ENCODE results near the gene MTHFD1L. TPM values are rescaled to one million over a fixed set of nuclear protein-coding genes. Genes with fewer than 3 reads are reported as not detected.

Gene MTHFD1L
- total and polyA plus RNA-seq, 2 donors (not counting 3 experiments of a cell fraction or from before 2014, with no cell fraction given): 40.2 to 120 TPM

DNA sequence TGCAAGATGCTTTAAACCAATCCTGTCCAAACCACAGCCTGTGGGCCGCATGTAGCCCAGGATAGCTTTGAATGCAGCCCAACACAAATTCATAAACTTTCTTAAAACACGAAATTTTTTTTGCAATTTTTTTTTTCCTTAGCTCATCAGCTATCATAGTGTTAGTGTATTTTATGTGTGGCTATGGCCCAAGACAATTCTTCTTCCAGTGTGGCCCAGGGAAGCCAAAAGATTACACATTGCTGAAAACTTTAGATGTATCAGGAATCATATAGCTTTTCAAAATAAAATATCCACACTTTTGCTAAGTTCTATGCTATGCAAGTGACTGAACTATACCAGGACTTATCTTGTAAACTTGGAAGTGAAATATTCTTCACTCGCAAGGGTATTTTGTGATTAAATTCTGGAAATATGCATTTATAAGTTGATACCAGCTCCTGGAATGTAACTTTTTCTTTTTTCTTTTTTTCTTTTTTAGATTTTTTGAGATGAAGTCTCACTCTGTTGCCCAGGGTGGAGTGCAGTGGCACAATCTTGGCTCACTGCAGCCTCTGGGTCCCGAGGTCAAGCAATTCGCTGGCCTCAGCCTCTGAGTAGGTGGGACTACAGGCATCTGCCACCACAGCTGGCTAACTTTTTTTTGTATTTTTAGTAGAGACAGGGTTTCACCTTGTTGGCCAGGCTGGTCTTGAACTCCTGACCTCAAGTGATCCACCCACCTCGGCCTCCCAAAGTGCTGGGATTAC lies 49.8 kb downstream of the MTHFD1L start:
- Histone ChIP-seq H3K9me1 (replicated peaks; ENCODE audit: control insufficient read depth, extremely low read depth, insufficient read depth, low read length) (no peaks in the 10 kb centered on the region), H3K9ac (replicated peaks; ENCODE audit: extremely low read depth, insufficient read depth, low read length) (no peak overlapping the region), H3K4me3 (replicated peaks in 1 of 3; ENCODE audit: insufficient read depth in 1 of 3, low read depth in 1 of 3, low read length in 3 of 3) (no peak overlapping the region), H3K79me2 (ENCODE audit: control insufficient read depth, insufficient read depth, low read length) (peaks cover 2% of the 10 kb centered on the region), H3K27me3 (ENCODE audit: control insufficient read depth in 2 of 2, insufficient read depth in 2 of 2, low read length in 2 of 2) (no peaks in the 10 kb centered on the region), H3K4me2 (ENCODE audit: insufficient read depth, low read length) (no peak overlapping the region), H3K36me3 (ENCODE audit: control insufficient read depth in 2 of 2, extremely low read depth in 1 of 2, insufficient read depth in 2 of 2, low read length in 2 of 2) (peaks cover 11 to 14% of the 10 kb centered on the region in 2 experiments), H4K20me1 (replicated peaks; ENCODE audit: control insufficient read depth, extremely low read depth, insufficient read depth, low read length) (no peaks in the 10 kb centered on the region), H3K27ac (ENCODE audit: insufficient read depth, low read depth, low read length) (no peak overlapping the region), H3K9me3 (replicated peaks; ENCODE audit: control insufficient read depth, insufficient read depth, low read length) (no peaks in the 10 kb centered on the region), H3K4me1 (ENCODE audit: control insufficient read depth, extremely low read depth, insufficient read depth, low read length) (no peaks in the 10 kb centered on the region), H2AFZ (ENCODE audit: low read depth, low read length) (no peak overlapping the region)
- DNase-seq (ENCODE audit: low read depth, low spot score) (no peak), FAIRE-seq (peak; percentile 40)
- dilution Hi-C loops (cut with MboI; ENCODE audit: extremely low pct_ligation_motif_present, low sequenced_read_pairs): no loop called here
- intact Hi-C loops (cut with micrococcal nuclease): no loop called here
- CTCF ChIA-PET: interaction anchor here (1.2 to 2.2 kb wide), 6 partner anchors 12 to 419 kb away, joined by 3 to 8 read pairs (median 6); no protein-coding TSS in a partner anchor
- POLR2A ChIA-PET: no interaction called here
- BruUV-seq (replicated peaks): no TSS peak
- no peak for TF ChIP-seq POLR2A (IDR thresholded peaks at IDR 0.05; ENCODE audit: low read depth, low read length)
- TF ChIP-seq, protein P1, sequence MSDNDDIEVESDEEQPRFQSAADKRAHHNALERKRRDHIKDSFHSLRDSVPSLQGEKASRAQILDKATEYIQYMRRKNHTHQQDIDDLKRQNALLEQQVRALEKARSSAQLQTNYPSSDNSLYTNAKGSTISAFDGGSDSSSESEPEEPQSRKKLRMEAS (IDR thresholded peaks at IDR 0.05; ENCODE audit: insufficient read depth, insufficient read length): no peak
- no peak for TF ChIP-seq GATA2 (IDR thresholded peaks at IDR 0.05; ENCODE audit: insufficient read depth, insufficient read length, low read depth, low read length)
- TF ChIP-seq, protein P2, sequence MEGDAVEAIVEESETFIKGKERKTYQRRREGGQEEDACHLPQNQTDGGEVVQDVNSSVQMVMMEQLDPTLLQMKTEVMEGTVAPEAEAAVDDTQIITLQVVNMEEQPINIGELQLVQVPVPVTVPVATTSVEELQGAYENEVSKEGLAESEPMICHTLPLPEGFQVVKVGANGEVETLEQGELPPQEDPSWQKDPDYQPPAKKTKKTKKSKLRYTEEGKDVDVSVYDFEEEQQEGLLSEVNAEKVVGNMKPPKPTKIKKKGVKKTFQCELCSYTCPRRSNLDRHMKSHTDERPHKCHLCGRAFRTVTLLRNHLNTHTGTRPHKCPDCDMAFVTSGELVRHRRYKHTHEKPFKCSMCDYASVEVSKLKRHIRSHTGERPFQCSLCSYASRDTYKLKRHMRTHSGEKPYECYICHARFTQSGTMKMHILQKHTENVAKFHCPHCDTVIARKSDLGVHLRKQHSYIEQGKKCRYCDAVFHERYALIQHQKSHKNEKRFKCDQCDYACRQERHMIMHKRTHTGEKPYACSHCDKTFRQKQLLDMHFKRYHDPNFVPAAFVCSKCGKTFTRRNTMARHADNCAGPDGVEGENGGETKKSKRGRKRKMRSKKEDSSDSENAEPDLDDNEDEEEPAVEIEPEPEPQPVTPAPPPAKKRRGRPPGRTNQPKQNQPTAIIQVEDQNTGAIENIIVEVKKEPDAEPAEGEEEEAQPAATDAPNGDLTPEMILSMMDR (IDR thresholded peaks at IDR 0.05; ENCODE audit: extremely low read depth in 1 of 2, insufficient read depth in 1 of 2, low read depth in 1 of 2, low read length in 2 of 2): no peak
- TF ChIP-seq EZH2 (IDR thresholded peaks at IDR 0.05; ENCODE audit: borderline replicate concordance, low read depth, low read length, severe bottlenecking): no peak
- TF ChIP-seq POLR2AphosphoS5 (IDR thresholded peaks at IDR 0.05; ENCODE audit: insufficient read depth, low read depth, low read length): no peak
- no peak for TF ChIP-seq FOS (IDR thresholded peaks at IDR 0.05; ENCODE audit: borderline replicate concordance, insufficient read depth, low read length)
- no peak for TF ChIP-seq JUN (IDR thresholded peaks at IDR 0.05; ENCODE audit: borderline replicate concordance, insufficient read depth, insufficient read length, low read depth)
- no peak for TF ChIP-seq MYC (IDR thresholded peaks at IDR 0.05; ENCODE audit: low read depth, low read length)
